Measurements from ENCODE around the gene ADGRD1. TPM values are rescaled to one million over a fixed set of nuclear protein-coding genes. Genes with fewer than 3 reads are reported as not detected.

ADGRD1 gene
- total RNA-seq, 1 donor from 2014 or later = 35.8 TPM

DNA sequence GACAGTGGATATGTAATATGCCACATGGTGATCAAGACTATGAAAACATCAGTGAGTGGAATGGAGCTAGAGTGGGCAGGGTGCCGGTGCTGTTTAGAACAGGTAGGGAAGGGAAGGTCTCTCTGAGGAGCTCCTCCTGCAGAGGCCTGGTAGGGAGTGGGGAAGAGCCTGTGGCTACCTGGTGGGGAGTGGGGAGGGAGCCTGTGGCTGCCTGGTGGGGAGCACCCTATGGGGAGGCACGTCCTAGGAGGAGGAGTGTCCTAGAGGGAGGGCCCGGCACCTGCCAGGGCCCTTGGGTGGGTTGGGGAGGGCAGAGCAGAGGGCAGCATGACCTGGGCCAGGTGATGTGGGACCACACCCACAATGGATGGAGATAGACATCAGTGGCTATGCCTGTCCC, 122.6 kb downstream of the ADGRD1 start:
- DNase-seq (ENCODE audit: extremely low spot score in 2 of 2) = no peak
- Histone ChIP-seq H3K27me3 (no peaks in the 10 kb centered on the region), H3K27ac (no peak overlapping the region), H3K4me1 (peaks cover 12% of the 10 kb centered on the region), H3K36me3 (no peaks in the 10 kb centered on the region), H3K4me3 (no peak overlapping the region), H3K9me3 (no peaks in the 10 kb centered on the region)
- no peak for TF ChIP-seq POLR2A (IDR thresholded peaks at IDR 0.05)
- intact Hi-C loops (cut with DNase I) = no loop called here

DNA sequence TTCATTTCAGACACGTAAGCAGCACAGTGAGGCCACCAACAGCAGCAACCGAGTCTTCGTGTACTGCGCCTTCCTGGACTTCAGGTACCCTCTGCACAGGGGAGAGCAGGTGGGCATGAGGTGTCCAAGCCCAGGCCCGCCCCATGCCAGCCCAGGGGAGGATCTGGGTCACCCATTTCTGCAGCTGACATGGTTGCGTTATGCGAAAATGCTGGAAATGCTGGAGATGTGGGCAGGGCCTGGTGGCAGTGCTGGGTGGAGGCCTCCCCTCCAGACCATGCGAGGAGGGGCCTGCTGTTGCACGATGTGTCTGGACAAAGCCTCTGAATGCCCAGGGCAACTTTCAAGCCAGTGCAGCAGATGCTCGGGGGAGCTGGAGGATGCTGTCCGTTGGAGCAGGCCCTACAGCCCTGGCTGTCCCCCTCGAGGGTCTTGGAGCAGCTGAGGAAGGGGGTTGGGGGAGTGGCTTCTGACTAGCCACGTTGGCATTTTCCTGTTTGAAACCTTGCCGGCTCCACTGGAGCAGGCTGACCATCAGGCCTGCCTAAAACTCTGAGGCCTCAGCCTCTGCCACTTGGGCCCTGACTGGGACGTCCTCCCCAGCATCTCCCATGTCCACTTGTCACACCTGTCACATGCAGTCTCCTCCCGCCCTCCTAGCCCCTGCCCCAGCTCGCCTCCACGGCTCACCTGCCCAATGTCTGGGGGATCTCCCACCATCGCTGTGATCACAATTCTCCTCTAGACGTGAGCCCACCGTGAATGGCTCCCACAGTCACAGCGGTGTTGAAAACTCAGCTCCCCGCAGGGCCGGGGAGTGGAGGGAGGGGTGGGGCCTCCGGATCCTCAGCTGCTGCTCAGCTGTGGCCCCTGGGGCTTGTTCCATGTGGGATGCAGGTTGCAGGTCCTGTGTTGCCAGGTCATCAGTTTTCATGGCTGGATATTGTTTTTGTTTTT, 123.4 kb downstream of the ADGRD1 start:
- TF ChIP-seq POLR2AphosphoS5 (IDR thresholded peaks at IDR 0.05; ENCODE audit: insufficient read depth in 1 of 2, low read depth in 1 of 2) = no peak
- TF ChIP-seq POLR2A (IDR thresholded peaks at IDR 0.05) = no peak
- TF ChIP-seq, protein P1, sequence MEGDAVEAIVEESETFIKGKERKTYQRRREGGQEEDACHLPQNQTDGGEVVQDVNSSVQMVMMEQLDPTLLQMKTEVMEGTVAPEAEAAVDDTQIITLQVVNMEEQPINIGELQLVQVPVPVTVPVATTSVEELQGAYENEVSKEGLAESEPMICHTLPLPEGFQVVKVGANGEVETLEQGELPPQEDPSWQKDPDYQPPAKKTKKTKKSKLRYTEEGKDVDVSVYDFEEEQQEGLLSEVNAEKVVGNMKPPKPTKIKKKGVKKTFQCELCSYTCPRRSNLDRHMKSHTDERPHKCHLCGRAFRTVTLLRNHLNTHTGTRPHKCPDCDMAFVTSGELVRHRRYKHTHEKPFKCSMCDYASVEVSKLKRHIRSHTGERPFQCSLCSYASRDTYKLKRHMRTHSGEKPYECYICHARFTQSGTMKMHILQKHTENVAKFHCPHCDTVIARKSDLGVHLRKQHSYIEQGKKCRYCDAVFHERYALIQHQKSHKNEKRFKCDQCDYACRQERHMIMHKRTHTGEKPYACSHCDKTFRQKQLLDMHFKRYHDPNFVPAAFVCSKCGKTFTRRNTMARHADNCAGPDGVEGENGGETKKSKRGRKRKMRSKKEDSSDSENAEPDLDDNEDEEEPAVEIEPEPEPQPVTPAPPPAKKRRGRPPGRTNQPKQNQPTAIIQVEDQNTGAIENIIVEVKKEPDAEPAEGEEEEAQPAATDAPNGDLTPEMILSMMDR (IDR thresholded peaks at IDR 0.05) = no peak
- Histone ChIP-seq H3K9me3 (no peaks in the 10 kb centered on the region), H3K36me3 (no peaks in the 10 kb centered on the region), H3K4me1 (peaks cover 12% of the 10 kb centered on the region), H3K27me3 (no peaks in the 10 kb centered on the region), H3K4me3 (no peak overlapping the region), H3K27ac (no peak overlapping the region)
- intact Hi-C loops (cut with DNase I) = no loop called here
- no peak for DNase-seq (ENCODE audit: extremely low spot score in 2 of 2)

DNA sequence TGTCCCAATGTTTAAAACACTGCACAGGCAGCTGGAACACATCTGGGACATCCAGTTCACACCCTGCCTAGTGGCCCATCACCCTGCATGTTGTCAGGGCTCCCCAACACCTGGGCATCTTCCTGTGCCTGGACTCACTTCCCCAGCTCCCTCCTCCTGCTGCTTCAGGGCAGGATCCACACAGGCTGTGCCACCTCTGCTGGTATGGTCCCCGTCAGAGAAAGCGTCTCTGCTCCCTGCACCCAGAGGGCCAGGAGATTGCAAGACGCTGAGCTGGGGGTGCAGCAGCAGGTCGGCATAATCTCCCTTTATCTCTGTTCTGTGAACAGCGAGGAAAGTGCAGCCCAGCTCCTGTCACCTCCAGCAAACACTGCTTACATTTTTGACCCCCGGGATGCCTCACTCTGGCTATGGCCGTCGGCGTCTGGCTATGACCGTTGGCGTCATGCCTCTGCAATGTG, 124.3 kb downstream of the ADGRD1 start:
- Histone ChIP-seq H3K27me3 (no peaks in the 10 kb centered on the region), H3K4me1 (peaks cover 12% of the 10 kb centered on the region), H3K36me3 (no peaks in the 10 kb centered on the region), H3K4me3 (no peak overlapping the region), H3K9me3 (no peaks in the 10 kb centered on the region), H3K27ac (no peak overlapping the region)
- DNase-seq (ENCODE audit: extremely low spot score in 2 of 2) = no peak
- intact Hi-C loops (cut with DNase I) = no loop called here
- TF ChIP-seq POLR2A (IDR thresholded peaks at IDR 0.05) = no peak
- TF ChIP-seq, protein P1 (IDR thresholded peaks at IDR 0.05) = no peak
- no peak for TF ChIP-seq POLR2AphosphoS5 (IDR thresholded peaks at IDR 0.05; ENCODE audit: insufficient read depth in 1 of 2, low read depth in 1 of 2)

DNA sequence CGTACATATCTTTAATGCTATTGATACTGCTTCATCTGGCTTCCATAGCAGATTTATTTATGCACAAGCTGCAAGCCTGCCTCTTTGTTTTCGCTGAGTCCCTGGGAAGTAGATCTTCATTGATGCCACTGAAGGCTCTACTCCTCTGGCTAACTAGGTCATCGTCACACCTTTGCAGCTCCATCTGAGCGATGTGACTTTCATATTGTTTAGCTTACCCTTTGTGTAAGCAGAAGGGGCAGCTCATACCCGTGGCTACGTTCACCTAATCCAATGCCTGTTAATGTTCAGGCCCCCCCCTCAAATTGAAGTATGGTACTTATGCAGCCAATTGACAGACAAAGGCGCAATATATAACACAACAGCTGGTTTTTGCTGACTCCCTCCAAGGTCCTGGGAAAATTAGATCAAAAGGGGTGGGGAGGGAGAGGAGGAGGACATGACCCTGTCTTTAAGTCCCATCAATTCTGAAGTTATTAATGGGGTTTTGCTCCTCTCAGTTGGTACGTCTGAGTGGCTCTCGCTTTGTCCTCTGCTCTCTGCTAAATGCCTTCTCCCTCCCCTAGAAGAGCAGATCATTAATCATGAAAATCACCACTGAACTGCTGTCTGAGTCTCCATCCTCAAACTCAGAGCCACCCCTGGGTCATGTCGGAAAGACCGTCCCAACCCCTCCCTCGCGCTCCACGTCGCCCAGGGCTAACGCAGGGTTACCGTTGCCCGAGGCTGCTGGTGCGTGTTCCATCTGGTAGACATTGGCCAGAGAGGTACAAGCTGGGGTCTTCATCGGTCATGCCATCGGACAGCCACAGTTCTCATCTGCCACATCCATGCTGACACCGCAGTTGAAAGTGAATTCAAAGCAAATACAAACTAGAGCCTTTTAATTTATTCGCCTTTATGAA, 128.8 kb downstream of the ADGRD1 start:
- DNase-seq (ENCODE audit: extremely low spot score in 2 of 2) = no peak
- TF ChIP-seq POLR2A (IDR thresholded peaks at IDR 0.05) (no peak), POLR2AphosphoS5 (IDR thresholded peaks at IDR 0.05; ENCODE audit: insufficient read depth in 1 of 2, low read depth in 1 of 2) (no peak)
- TF ChIP-seq, protein P1 (IDR thresholded peaks at IDR 0.05) = no peak
- no peaks in the 10 kb centered on the region for H3K27me3 ChIP-seq

DNA sequence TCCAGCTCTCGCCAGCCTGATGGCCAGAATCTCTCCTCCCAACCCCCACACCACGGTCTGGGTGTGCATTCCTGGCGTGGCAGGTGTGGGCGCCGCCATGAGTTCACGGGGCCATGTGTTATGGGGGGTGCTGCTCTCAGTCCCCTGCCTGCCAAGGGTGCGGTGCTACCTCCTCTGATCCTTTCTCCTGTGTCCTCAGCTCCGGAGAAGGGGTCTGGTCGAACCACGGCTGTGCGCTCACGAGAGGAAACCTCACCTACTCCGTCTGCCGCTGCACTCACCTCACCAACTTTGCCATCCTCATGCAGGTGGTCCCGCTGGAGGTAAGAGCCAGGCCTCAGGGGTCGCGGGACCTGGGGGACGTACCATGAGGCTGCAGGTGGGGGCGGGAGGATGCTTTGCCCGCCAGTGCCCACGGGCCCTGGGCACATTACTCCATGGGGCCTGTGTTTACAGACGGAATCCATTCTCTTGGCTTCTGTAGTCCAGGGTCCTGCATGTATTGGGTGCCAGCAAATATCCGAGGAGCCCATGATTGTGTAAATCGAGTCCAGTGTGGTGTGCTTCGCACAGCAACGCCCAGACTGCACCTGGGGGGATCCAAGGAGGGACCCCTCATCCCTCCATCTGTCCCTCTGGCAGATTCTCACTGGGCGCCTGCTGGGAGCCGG, 130.8 kb downstream of the ADGRD1 start:
- H3K9me3 ChIP-seq = no peaks in the 10 kb centered on the region
- H3K36me3 ChIP-seq = peaks cover 0 to 5% of the 10 kb centered on the region in 2 donors
- H3K27ac ChIP-seq = no peak overlapping the region
- no peaks in the 10 kb centered on the region for H3K27me3 ChIP-seq
- H3K4me1 ChIP-seq = no peaks in the 10 kb centered on the region
- intact Hi-C loops (cut with DNase I) = no loop called here
- TF ChIP-seq POLR2A (IDR thresholded peaks at IDR 0.05) (no peak), POLR2AphosphoS5 (IDR thresholded peaks at IDR 0.05; ENCODE audit: insufficient read depth in 1 of 2, low read depth in 1 of 2) (no peak)
- TF ChIP-seq, protein P1 (IDR thresholded peaks at IDR 0.05) = no peak
- H3K4me3 ChIP-seq = no peak overlapping the region
- DNase-seq (ENCODE audit: extremely low spot score in 2 of 2) = no peak

More for the DNA sequence above, 128.8 kb downstream of the ADGRD1 start:
- no peak overlapping the region for H3K27ac ChIP-seq
- H3K4me3 ChIP-seq = no peak overlapping the region
- no peaks in the 10 kb centered on the region for H3K4me1 ChIP-seq
- intact Hi-C loops (cut with DNase I) = no loop called here
- H3K9me3 ChIP-seq = no peaks in the 10 kb centered on the region
- H3K36me3 ChIP-seq = peaks cover 0 to 5% of the 10 kb centered on the region in 2 donors

Data from vagina (tissue), 2 donors.